Activated CD8-positive, alpha-beta memory T cell treated with anti-CD3 and anti-CD28 coated beads, Interleukin-2, amount 50 U/mL, for 24 hours (primary cell): ENCODE results near the gene RSU1.
"Not testable (repeated sequence)": the region's sequence is repeated elsewhere in the genome, so short reads cannot be mapped to it uniquely, and the experiment has no call there.

Experiments
- DNase-seq: peaks from one replicate; pipeline ENCODE4 v3.0.0-alpha.2; 2020; ENCODE audit errors: extremely low read depth

Gene RSU1

GRCh38 chr10:16817125-16818019, at the start of gene RSU1:
Gene RSU1, minus strand, starts transcription at chr10:16817424. Its CDS starts 343 bp downstream, at chr10:16817081.
- peak; percentile 100 for DNase-seq

- no peak for DNase-seq
Observed at GRCh38 chr10:16866541-16867275, 49.5 kb upstream of the RSU1 start.

- DNase-seq = no peak
Observed at GRCh38 chr10:16865766-16866165, 48.5 kb upstream of the RSU1 start.

DNA sequence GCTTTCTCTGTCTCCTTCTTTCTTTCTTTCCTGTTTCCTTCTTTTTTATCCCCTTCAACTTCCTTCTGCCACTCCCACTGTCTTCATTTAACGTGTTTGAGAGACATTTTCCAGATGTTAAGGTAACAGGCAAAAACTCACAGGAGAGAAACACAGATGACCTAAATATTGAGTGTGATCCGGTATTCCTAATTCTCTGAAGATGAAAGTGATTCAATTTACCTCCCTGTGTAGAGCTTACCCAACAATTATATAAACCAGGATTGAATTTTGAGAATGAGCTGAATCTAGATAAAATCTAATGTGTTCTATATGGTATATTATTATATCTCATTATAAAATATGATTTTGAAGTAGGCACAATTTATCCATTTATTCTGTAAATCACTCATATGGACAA, 46.5 kb upstream of the RSU1 start:
- DNase-seq = no peak

DNA sequence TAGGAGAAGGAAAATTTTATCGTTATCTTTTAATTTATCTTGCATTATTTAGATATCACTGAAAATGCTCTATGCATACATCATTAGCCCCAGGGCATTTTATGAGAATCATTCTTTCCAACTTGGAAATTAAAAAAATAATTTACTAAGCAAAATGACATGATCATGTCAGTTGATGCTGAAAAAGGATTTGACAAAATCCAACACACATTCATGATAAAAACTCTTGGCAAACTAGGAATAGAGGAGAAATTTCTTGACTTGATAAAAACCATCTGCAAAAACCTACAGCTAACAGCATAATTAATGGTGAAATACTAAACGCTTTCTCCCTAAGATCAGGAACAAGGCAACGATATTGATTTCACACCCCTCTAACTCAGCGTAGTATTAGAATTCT, 40.2 kb upstream of the RSU1 start:
- DNase-seq = no peak

DNA sequence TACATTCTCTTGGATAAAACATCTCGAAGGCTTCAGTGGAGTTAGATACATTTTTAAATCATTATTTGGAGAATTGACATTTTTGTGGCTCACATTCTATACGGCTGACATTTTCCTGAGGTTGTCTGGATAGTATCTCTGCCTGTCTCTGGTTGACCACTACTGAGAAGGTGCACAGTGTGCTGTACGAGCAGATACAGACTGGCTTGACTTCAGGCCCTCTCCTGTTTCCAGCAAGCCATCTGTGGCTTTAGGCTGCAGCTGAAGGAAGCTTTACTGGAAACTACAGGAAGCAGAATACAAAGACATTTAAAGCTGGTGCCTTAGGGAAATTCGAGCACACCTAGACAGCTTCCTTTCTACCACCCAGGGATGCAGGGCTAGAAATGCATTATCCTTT, 39.3 kb upstream of the RSU1 start:
- no peak for DNase-seq

- no peak for DNase-seq
Observed at GRCh38 chr10:16856092-16856491, 38.9 kb upstream of the RSU1 start.

GRCh38 chr10:16854623-16855022, 37.4 kb upstream of the RSU1 start:
- no peak for DNase-seq

GRCh38 chr10:16853809-16854208, 36.6 kb upstream of the RSU1 start:
- no peak for DNase-seq

GRCh38 chr10:16853201-16853600, 36.0 kb upstream of the RSU1 start:
- DNase-seq = no peak

GRCh38 chr10:16852624-16853023, 35.4 kb upstream of the RSU1 start:
- no peak for DNase-seq

GRCh38 chr10:16848562-16849154, 31.4 kb upstream of the RSU1 start:
- no peak for DNase-seq

- no peak for DNase-seq
Observed at GRCh38 chr10:16847644-16848043, 30.4 kb upstream of the RSU1 start.

- no peak for DNase-seq
Observed at GRCh38 chr10:16845248-16845647, 28.0 kb upstream of the RSU1 start.

DNA sequence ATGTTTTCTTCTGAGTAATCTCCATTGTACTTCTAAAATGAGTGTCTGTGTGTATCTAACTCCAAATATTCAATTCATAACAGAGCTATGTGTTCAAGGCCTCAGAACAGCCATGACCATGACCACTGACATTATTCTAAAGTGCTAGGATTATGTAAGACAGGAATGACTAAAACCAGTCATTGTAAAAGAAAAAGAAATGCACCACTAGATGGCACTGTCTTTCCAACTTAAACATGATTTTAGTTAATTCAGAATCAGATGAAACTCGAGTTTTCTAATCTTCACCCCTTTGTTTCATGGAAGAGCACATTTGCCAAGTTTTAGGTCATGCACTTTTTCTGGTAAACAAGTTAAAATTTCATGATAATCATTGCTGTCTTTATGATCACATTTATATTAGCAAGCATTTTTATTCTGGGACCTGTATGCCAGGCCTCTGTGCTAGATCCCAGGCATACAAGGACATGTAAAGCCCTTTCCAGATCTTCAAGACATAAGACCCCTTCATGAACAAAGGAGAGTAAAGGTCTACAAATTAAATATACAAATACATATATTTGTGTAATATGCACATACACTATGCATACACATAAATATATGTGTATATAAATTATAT, 26.1 kb upstream of the RSU1 start:
- no peak for DNase-seq

GRCh38 chr10:16835228-16835627, 18.0 kb upstream of the RSU1 start:
- no peak for DNase-seq

DNA sequence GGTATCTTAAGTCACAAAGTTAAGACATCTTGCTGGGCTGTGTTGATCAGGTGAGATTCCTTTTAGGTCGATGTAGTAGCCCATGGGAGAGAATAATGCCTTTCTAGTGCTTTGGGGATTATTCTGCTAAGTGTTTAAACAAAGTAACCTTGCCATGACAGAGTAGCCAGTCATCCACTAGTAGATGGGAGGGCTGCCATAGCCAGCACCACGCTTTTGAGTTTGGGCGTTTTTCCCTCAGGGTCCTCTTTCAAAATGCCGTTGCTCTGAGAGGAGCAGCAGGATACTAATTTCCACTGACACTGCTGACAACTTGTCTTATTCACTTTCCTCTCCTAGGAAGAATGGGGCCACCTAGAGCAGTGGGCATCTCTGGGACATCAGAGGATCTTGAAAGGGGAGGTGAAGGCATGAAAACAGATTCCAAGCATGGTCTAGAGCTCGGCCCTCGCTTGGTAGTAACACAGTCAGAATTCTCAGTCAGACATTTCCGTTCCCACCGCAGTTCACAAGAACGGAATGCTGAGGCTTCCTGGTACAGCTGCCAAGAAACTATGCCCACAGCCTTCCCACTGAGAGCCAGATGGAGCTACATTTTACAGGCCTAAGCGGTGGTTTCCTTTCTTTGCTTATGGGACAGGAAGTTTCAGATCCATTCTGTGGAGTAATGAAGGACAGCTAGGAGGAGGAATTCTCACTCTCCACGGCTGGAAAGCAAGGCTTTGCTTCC, 15.3 kb upstream of the RSU1 start:
- no peak for DNase-seq

DNA sequence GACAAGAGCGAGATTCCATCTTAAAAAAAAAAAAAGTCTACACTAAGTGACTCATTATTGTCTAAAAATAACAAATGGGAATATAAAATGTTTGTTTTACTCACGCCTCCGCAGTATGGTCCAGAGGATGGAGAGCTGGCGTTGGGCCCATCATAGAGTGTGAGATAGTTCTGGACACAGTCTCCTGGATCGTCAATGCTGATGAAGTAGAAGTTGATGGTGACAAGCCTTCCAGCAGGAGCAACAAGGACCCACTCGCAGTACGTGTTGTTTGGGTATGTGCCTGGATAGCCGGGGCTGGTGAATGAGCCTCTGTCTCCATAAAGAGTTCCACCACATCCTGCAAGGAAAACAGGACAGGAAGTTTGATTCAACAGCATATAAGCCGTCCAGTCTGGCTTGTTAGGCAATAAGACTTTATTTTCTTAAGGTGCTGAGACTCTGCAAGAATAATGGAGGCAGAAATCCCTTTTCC, 11.5 kb upstream of the RSU1 start:
- DNase-seq = no peak

GRCh38 chr10:16828114-16828568, 10.9 kb upstream of the RSU1 start:
- no peak for DNase-seq

DNA sequence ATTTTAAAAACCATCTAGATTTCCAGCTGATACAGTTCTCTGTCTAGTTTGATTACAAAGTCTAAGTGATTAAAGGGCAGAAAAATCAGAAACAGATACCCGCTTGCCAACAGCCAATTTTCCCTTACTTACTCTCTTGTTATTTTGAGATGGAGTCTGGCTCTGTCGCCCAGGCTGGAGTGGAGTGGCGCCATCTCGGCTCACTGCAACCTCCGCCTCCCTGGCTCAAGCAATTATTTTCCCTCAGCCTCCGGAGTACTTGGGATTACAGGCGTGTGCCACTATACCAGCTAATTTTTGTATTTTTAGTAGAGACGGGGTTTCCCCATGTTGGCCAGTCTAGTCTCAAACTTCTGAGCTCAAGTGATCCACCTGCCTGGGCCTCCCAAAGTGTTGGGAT, 10.2 kb upstream of the RSU1 start:
- DNase-seq = not testable (repeated sequence)

- DNase-seq = no peak
Observed at GRCh38 chr10:16822726-16823360, 5.6 kb upstream of the RSU1 start.
